ELR (cell line): Measurements from ENCODE around the gene NPEPL1.

Source experiments
- DNase-seq: peaks from one replicate; pipeline ENCODE4 v3.0.0-alpha.2; 2015; ENCODE audit warnings: low read depth

Gene NPEPL1

DNA sequence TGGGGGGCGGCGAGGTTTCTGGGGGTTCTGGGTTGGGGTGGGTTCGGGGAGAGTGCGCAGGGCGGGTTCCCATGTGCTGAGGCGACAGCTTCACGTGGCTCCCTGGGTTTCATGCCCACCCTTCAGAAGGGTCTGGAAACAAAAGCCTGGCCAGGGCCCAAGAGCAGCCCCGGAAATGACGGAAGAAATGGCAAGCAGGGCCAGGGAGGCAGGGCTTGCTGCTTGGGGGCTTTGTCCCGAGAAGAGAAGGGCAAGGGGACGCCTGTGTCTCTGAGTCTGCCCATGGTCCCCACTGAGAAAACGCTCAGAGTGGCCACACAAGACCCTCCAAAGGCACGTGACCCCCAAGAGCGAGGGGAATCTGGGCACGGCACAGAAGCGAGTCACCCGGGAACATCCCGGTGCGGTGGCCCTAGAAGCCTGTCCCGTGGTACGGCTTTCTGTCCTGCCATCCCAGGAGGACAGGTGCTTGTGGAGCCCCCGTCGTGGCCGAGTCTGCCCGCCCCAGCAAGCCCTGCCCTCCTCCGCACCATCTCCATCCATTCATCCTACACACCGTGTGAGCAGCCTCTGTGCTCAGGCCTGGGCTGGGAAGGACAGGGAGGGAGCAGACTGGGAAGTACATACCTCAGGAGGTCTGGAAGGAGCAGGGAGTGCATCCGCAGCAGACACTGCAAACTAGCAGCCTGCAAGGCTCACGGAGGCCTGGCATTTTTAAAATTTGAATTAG, 9.0 kb downstream of the NPEPL1 start:
- DNase-seq: no peak

DNA sequence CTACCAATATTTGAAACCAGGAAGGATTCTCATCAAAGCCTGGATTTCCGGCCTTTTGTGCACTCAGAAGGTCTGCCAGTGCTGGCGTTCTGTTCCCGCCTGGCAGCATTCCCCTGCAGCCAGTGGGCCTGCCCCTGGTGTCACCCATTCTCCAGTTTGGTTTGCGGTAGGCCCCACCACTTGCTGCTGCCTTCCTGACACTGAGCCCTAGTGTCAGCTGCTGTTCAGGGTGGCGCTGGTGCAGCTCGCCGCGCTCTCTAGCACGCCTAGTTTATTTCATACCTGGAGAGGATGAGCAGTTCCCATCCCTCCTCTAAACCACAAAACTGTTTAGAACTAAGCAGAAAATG, 9.5 kb downstream of the NPEPL1 start:
- DNase-seq: no peak

GRCh38 chr20:58702859-58703648, 10.5 kb downstream of the NPEPL1 start:
- DNase-seq: no peak

DNA sequence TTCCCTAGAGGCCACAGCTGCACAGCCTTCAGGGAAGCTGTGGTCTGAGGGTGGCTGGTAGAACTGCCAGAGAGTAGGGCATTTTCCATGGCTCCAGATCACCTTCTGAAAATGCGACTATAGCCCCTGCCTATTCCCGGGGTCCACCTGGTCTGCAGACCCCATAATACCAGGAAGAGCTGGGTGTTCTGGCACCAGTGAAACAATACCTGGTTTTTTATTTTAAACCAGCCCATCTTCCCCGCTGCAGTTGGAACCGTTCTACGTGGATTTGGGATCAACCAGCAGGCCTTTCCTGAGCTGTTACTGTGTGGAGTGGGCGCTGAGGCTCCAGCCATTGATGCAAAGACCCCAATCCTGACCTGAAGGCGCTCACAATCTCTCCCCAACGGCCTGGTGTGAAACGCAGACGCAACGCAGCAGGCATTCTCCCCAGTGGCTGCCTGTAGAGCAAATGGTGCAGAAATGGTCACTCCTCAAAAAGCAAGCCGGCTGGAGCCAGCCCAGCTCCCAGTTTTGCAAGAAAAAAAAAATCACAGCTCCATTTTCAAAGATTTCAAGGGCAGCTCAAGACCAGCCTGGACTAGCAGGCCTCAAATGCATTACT, 11.3 kb downstream of the NPEPL1 start:
- no peak for DNase-seq

GRCh38 chr20:58705208-58705926, 12.8 kb downstream of the NPEPL1 start:
- no peak for DNase-seq

GRCh38 chr20:58706150-58706892, 13.7 kb downstream of the NPEPL1 start:
- DNase-seq: no peak

- no peak for DNase-seq
Measured at GRCh38 chr20:58706975-58707681, 14.5 kb downstream of the NPEPL1 start.

DNA sequence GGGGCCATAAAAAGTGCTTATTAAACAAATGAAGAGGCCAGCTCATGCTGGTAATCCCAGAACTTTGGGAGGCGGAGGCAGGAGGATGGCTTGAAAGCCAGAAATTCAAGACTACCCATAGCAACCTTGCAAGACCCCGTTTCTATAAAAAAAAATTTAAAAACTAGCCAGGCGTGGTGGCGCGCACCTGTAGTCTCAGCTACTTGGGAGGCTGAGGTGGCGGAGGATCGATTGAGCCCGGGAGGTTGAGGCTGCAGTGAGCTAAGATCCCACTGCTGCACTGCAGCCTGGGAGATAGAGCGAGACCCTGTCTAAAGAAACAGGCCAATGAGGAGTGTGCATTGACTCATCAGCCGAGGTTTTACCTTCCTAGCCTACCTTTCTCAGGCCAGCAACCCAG, 15.2 kb downstream of the NPEPL1 start:
- no peak for DNase-seq

DNA sequence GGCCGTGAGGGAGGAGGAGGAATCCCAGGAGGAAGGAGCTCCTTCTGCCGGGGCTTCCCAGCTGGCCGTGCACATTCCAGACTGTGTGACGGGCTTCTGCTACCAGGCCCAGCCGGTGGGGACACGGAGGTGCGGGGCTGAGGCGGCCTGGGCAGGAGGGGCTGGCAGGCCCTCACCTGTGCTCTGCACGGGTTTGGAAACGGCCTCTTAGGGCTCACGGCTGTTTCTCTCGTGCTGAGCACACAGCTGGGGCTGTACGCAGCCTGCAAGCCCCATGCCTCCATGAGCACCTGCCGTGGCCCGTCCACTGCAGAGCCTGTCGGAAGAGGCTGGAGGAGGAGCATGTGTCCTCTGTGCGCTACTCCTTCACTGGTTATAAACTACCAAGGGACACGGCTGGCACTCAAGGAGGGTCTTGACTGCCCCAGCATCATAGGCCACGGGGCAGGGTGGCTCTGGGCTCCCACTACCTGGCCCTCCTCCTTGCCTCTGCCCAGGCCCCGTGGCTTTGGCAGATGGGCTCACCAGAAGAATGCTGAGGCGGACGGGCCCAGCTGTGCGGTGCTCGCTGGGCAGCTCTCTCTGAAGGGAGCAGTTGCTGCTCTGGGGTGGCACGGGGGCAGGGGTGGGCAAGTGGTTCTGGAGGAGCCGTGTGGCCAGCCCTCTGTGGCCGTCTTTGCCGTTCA, 15.8 kb downstream of the NPEPL1 start:
- DNase-seq: no peak

GRCh38 chr20:58709013-58709702, 16.6 kb downstream of the NPEPL1 start:
- no peak for DNase-seq

GRCh38 chr20:58709703-58710039, 17.1 kb downstream of the NPEPL1 start:
- DNase-seq: no peak

DNA sequence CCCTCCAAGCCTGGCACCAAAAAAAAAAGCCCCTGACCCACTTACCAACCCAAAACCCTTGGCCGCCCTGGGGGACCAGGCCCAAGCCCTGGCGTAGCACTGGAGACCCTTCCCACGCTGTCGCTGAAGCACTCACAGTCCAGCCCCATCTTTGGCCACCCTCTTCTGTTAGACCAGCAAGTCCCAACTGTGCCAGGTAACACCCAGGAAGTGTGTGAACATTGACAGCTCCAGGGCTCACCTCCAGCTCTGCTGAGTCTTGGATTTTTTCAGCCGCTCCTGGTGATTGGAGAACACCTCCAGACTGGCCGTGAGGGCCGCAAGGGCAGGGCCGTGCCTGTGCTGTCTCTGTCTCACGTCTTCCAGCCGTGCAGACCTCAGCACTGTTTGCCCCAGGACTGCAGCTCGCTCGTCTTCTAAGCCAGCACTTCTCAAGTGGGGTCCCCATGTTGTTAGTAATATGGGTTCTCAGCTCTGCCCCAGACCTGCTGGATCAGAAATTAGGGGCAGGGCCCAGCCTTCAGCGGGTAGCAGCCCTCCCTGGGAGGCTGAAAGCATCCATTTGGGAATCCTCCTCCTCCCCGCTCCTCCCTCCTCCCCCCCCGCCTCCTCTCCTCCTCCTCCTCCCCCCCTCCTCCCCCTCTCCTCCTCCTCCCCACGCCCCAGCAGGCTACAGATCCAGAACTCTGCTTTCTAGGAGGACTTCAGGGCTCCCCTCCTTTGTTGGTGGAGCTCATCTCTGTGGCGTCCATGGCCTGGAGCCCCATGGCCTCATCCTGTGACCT, 18.1 kb downstream of the NPEPL1 start:
- DNase-seq: no peak

- DNase-seq: no peak
Measured at GRCh38 chr20:58711266-58712051, 18.9 kb downstream of the NPEPL1 start.

DNA sequence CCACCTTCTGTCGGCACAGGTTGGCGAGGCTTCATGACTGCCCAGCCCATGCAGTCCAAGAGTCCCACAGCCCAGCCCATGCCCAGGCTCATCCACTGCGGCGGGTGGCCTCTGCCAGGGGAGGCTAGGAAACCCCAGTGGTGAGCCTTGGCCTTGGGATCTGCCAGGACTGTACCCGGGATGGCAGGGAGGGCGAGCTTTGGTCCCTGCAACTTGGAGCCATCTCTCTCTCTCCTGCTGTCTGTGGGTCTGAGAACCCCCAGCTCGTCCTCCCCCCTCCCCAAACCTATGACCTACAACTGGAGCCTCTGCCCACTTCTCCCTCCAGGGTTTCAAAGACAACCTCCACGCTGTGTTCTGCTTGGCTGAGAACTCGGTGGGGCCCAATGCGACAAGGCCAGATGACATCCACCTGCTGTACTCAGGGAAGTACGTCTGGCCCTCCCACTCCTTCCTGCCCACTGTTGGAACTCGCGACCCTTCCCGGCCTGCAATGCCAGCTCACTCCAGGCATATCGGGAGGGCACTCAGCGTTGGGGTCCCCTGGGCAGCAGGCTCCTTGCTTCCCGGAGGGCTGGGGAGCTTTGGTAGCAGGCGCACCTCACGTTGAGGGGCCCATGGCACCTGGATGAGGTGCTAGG, 19.7 kb downstream of the NPEPL1 start:
- no peak for DNase-seq

DNA sequence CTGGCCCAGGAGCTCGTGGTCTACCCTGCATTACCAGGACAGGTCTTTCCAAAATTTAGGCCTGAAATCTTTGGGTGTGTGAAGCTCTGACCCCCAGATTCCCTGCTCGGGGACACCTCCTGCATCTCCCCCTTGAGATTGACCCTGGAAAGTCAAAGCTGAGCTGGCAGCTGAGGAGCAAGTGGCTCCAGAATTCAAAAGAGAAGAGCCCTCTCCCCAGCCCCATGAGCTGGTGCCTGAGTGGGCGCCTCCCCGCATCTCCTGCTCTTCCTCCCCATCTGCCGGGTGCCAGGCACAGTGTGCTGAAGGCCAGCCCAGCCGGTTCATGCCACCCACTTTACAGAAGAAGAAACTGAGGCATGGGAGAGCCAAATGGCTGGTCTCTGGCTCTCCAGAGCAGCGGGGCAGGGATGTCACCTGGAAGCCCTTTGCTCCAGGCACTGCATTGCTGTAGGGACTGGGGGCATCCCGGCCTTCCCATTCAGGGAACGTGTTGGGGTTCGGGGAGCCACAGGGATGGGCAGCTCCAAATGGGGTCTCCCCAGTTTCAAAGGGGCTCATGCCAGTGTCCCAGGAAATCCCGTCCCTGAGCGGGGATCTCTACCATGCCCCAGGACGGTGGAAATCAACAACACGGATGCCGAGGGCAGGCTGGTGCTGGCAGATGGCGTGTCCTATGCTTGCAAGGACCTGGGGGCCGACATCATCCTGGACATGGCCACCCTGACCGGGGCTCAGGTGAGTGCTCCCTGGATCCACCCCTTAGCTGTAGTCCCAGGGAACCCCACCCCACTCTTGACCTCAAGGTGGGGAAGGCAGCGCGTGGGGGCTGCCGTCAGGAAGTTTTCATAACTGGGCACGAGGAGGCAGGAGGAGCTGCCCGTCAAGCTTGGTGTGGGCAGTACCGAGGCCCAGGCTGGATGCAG, 20.5 kb downstream of the NPEPL1 start:
- DNase-seq: no peak

GRCh38 chr20:58713801-58714339, 21.3 kb downstream of the NPEPL1 start:
- no peak for DNase-seq
